Upper lobe of left lung (tissue), 4 donors: ENCODE data around the gene FHIT.

Source experiments
- CTCF ChIP-seq, 6 experiments: fragments of 450-650 bp in 4 of 6; fragments of 200-600 bp in 2 of 6; sonication (generic) in 2 of 6; IDR thresholded peaks; one replicate each; pipeline ENCODE4 v1.5.1; 2016 to 2019; ENCODE audit warnings: antibody characterized with exemption in 6 of 6
- EP300 ChIP-seq, 4 donors: sonication (generic); formaldehyde crosslinking; IDR thresholded peaks; one replicate each; pipeline ENCODE4 v1.5.1; 2017; ENCODE audit warnings: antibody characterized with exemption in 4 of 4, control low read depth in 2 of 4
- POLR2A ChIP-seq, 4 donors: fragments of 450-650 bp; IDR thresholded peaks; one replicate each; pipeline ENCODE4 v1.5.1; 2016 to 2017; ENCODE audit warnings: antibody characterized with exemption in 4 of 4, mild to moderate bottlenecking in 2 of 4

- TF ChIP-seq CTCF (IDR thresholded peaks at IDR 0.05) (no peak), POLR2A (IDR thresholded peaks at IDR 0.05) (no peak), EP300 (IDR thresholded peaks at IDR 0.05) (no peak)
Measured at GRCh38 chr3:60514085-60514649, 737.1 kb downstream of the FHIT start.
